WTC11 (cell line): Measurements from ENCODE around the gene XPNPEP1.

ENCODE experiments used
- FOXJ3 ChIP-seq: sonication (generic); formaldehyde crosslinking; IDR thresholded peaks from 2 replicates; pipeline ENCODE4 v1.9.0; 2021; ENCODE audit warnings: missing genetic modification reagents, mild to moderate bottlenecking, borderline replicate concordance
- FOXP1 ChIP-seq: sonication (generic); formaldehyde crosslinking; IDR thresholded peaks from 2 replicates; pipeline ENCODE4 v1.8.0; 2022; ENCODE audit warnings: missing genetic modification reagents, mild to moderate bottlenecking, moderate library complexity, borderline replicate concordance
- NFE2L1 ChIP-seq: sonication (generic); formaldehyde crosslinking; IDR thresholded peaks from 2 replicates; pipeline ENCODE4 v1.8.1; 2023; ENCODE audit warnings: missing genetic modification reagents
- TCF7 ChIP-seq: sonication (generic); formaldehyde crosslinking; IDR thresholded peaks from 2 replicates; pipeline ENCODE4 v1.8.0; 2022; ENCODE audit warnings: mild to moderate bottlenecking, low read depth, missing genetic modification reagents, moderate library complexity
- ZNF121 ChIP-seq: sonication (generic); formaldehyde crosslinking; IDR thresholded peaks from 2 replicates; pipeline ENCODE4 v1.8.0; 2023; ENCODE audit warnings: missing genetic modification reagents
- ZNF263 ChIP-seq: sonication (generic); formaldehyde crosslinking; IDR thresholded peaks from 2 replicates; pipeline ENCODE4 v1.8.1; 2022; ENCODE audit warnings: low read depth, mild to moderate bottlenecking, moderate library complexity, missing genetic modification reagents
- TF ChIP-seq, protein P1 (sequence below): fragments of 200-600 bp; IDR thresholded peaks from 2 replicates; pipeline ENCODE4 v1.8.0; 2022; ENCODE audit warnings: antibody characterized with exemption
- TF ChIP-seq, protein P2 (sequence below): sonication (generic); formaldehyde crosslinking; conservative IDR thresholded peaks from 2 replicates; pipeline ENCODE4 v1.8.1; 2023; ENCODE audit warnings: mild to moderate bottlenecking, low read depth, missing genetic modification reagents, moderate library complexity
- TF ChIP-seq, protein P3 (sequence below): sonication (generic); formaldehyde crosslinking; IDR thresholded peaks from 2 replicates; pipeline ENCODE4 v1.8.0; 2022; ENCODE audit warnings: mild to moderate bottlenecking, missing genetic modification reagents
- TF ChIP-seq, protein P4 (sequence below): sonication (generic); formaldehyde crosslinking; IDR thresholded peaks from 2 replicates; pipeline ENCODE4 v1.8.0; 2022; ENCODE audit warnings: missing genetic modification reagents

DNA sequence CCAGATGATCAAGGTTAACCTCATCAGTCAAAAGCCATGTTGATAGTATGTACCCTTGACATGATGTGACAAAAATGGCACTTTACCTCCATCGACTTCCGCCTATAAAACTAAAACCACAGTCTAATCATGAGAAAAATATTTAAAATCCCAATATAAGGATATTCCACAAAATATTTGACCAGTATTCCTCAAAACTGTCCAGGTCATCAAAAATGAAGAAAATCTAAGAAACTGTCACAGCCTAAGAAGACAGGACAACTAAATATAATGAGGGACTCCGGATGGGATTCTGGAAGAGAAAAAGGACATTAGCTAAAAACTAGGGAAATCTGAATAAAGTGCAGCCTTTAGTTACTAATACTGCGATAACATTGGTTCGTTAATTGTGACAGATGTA lies 67.6 kb downstream of the XPNPEP1 start:
- TF ChIP-seq, protein P1, sequence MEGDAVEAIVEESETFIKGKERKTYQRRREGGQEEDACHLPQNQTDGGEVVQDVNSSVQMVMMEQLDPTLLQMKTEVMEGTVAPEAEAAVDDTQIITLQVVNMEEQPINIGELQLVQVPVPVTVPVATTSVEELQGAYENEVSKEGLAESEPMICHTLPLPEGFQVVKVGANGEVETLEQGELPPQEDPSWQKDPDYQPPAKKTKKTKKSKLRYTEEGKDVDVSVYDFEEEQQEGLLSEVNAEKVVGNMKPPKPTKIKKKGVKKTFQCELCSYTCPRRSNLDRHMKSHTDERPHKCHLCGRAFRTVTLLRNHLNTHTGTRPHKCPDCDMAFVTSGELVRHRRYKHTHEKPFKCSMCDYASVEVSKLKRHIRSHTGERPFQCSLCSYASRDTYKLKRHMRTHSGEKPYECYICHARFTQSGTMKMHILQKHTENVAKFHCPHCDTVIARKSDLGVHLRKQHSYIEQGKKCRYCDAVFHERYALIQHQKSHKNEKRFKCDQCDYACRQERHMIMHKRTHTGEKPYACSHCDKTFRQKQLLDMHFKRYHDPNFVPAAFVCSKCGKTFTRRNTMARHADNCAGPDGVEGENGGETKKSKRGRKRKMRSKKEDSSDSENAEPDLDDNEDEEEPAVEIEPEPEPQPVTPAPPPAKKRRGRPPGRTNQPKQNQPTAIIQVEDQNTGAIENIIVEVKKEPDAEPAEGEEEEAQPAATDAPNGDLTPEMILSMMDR, result no peak
- TF ChIP-seq, protein P2, sequence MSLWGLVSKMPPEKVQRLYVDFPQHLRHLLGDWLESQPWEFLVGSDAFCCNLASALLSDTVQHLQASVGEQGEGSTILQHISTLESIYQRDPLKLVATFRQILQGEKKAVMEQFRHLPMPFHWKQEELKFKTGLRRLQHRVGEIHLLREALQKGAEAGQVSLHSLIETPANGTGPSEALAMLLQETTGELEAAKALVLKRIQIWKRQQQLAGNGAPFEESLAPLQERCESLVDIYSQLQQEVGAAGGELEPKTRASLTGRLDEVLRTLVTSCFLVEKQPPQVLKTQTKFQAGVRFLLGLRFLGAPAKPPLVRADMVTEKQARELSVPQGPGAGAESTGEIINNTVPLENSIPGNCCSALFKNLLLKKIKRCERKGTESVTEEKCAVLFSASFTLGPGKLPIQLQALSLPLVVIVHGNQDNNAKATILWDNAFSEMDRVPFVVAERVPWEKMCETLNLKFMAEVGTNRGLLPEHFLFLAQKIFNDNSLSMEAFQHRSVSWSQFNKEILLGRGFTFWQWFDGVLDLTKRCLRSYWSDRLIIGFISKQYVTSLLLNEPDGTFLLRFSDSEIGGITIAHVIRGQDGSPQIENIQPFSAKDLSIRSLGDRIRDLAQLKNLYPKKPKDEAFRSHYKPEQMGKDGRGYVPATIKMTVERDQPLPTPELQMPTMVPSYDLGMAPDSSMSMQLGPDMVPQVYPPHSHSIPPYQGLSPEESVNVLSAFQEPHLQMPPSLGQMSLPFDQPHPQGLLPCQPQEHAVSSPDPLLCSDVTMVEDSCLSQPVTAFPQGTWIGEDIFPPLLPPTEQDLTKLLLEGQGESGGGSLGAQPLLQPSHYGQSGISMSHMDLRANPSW (CRISPR knock-in tag), result no peak
- TF ChIP-seq, protein P3, sequence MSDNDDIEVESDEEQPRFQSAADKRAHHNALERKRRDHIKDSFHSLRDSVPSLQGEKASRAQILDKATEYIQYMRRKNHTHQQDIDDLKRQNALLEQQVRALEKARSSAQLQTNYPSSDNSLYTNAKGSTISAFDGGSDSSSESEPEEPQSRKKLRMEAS (CRISPR knock-in tag), result no peak
- TF ChIP-seq, protein P4, sequence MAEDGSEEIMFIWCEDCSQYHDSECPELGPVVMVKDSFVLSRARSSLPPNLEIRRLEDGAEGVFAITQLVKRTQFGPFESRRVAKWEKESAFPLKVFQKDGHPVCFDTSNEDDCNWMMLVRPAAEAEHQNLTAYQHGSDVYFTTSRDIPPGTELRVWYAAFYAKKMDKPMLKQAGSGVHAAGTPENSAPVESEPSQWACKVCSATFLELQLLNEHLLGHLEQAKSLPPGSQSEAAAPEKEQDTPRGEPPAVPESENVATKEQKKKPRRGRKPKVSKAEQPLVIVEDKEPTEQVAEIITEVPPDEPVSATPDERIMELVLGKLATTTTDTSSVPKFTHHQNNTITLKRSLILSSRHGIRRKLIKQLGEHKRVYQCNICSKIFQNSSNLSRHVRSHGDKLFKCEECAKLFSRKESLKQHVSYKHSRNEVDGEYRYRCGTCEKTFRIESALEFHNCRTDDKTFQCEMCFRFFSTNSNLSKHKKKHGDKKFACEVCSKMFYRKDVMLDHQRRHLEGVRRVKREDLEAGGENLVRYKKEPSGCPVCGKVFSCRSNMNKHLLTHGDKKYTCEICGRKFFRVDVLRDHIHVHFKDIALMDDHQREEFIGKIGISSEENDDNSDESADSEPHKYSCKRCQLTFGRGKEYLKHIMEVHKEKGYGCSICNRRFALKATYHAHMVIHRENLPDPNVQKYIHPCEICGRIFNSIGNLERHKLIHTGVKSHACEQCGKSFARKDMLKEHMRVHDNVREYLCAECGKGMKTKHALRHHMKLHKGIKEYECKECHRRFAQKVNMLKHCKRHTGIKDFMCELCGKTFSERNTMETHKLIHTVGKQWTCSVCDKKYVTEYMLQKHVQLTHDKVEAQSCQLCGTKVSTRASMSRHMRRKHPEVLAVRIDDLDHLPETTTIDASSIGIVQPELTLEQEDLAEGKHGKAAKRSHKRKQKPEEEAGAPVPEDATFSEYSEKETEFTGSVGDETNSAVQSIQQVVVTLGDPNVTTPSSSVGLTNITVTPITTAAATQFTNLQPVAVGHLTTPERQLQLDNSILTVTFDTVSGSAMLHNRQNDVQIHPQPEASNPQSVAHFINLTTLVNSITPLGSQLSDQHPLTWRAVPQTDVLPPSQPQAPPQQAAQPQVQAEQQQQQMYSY (CRISPR knock-in tag), result no peak
- TF ChIP-seq ZNF263 (CRISPR knock-in tag) (no peak), FOXJ3 (CRISPR knock-in tag) (no peak), ZNF121 (no peak), NFE2L1 (CRISPR knock-in tag) (no peak), FOXP1 (CRISPR knock-in tag) (no peak), TCF7 (CRISPR knock-in tag) (no peak)
